Measurements from ENCODE around the gene NR3C2.

GRCh38 chr4:148224476-148224875 lies 217.7 kb downstream of the NR3C2 start:
- TF ChIP-seq EZH2 (IDR thresholded peaks at IDR 0.05): no peak
- no peak for TF ChIP-seq POLR2AphosphoS5 (IDR thresholded peaks at IDR 0.05; ENCODE audit: borderline replicate concordance, low read depth, low read length)
- TF ChIP-seq FOXP2 (optimal IDR thresholded peaks at IDR 0.05; ENCODE audit: control extremely low read depth, extremely low read length, insufficient read depth): no peak
